Measurements from ENCODE around the gene MAP1LC3A.
A peak's percentile ranks its signal among the peaks of the same experiment; 100 is the strongest.

MAP1LC3A gene

DNA sequence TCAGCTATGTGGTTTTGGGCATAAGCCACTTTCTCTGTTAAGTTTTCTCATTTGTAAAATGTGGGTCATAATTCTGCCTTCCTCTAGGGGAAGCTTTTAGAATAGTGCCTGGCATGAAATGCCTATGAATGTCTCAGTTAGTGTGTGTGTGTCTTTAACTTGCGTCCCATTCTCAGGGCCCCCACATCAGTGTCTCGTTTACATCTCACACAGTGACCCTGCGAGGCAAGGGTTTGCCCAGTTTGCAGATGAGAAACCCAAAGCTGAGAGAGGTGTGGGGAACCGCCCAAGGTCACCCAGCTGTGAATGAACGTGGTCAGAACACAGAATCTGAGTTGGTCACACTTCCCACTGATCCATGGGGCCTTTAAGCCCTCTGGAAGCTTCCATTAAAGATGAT, 28.2 kb upstream of the MAP1LC3A start:
- no peak for DNase-seq

DNA sequence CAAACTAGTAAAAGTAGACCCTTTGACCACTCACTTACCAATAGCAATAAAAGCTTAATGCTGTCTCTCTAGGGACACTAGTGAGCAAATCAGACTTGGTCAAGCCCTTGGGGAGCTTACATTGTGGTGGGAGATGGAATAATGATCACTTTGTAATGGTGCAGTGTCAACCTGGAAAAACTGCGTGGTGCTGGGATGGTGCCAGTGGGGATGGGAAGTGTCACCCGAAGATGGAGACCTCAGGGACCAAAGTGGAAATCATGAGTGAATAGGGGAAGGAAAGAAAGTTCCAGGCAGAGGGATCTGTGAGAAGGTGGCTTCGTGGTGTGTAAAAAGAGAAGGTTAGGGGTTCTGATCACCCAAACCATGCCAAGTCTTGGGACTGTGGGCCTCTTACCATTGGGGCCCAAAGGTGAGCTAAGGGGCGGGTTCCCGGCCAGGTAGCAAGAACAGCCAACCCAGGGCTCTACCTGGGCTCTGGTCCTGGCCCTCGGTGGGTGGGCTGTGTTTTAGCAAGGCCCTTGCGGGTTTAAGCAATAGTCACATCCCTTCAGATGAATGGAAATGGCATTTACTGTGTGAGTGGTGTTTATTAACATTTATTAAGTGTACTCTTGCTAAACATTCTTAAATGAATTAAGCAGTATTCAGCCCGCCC, 26.8 kb upstream of the MAP1LC3A start:
- DNase-seq = no peak

DNA sequence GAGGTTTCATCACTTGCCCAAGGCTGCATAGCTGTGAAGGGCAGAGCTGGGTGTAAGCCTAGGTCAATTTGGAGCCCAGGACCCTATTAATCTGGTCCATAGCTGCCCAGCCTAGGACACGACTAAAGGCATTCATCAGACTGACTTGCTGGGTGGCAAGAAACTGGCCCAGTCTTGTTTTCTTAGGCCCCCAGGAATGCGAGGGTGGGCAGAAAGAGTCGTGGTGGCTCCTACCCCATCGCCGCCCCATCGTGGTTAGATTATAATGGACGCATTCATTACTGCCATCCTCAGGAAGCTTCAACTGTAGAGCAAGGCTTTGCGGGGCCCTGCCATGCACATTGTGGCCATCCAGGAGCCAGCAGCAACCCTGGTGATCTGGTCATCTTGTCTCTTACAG, 26.2 kb upstream of the MAP1LC3A start:
- no peak for DNase-seq

DNA sequence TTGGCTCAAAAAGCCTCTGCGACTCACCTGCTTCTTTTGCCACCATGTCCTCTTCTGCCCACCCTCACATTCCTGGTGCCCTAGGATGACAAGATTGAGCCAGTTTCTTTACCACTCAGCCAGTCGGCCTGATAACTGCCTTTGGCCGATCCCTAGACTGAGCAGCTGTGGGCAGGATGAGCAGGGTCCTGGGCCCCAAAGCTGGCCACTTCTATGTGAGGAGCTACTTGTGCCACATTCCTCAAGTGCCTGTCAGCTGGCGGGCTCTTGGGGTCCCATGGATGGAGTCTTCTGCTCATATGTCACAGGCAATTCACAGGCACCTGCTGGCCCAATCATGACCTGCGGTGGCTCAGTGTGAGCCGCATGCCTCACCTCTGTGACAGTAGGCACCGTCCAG, 25.8 kb upstream of the MAP1LC3A start:
- no peak for DNase-seq

DNA sequence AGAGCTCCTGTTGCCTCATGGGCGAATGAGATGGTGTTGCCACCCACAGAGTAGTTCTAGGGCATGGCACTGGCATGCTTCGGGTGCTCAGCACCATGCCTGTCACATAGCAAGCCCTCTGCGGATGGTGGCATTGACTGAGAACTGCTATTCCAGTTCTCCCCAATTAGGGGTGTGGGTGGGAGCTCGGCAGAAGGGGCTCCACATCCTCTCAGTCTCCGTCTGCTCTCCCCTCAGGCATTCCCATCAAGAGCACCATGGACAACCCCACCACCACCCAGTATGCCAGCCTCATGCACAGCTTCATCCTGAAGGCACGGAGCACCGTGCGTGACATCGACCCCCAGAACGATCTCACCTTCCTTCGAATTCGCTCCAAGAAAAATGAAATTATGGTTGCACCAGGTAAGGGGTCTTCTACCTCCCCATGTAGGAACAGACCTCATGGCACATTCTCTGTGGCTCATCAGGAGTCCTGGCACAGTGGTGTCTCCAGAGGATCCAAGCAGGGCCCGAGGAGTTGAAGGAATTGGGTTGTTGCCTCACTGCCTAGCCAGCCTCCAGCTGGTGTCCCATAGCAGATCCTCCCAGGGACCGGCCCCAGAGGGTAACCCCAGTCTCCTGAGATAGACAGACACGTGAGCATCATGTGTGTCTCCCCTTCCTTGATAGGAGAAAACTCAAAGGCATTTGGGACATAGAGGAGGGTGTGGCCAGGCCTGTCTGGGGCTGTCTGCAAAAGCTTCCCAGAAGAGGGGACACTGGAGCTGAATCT, 23.9 kb upstream of the MAP1LC3A start:
- DNase-seq = no peak

DNA sequence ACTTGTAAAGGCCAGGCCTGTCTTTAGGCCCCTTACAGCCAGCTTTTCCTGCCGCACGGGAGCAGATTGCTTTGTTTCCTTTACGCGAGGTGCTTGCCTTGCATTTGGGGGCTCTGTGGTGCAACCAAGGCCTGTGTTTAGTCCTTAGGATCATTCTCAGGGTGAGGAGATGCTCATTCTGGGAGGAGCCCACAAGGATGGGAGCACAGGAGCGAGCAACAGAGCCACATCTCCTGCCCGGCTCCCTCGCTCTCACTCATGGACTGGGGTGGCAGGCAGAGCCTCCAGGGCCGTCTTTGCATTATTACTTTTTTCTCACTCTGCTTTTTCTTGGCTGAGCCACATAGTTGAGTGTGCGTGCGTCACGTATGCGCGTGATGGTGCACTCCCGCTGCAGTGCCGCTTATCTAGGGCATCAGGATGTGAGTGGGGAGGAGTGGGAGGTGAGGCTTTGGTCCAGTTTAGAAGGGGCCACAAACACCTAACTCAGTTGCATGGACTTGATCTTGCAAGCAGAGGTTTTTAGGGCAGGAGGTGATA, 23.1 kb upstream of the MAP1LC3A start:
- DNase-seq = no peak

DNA sequence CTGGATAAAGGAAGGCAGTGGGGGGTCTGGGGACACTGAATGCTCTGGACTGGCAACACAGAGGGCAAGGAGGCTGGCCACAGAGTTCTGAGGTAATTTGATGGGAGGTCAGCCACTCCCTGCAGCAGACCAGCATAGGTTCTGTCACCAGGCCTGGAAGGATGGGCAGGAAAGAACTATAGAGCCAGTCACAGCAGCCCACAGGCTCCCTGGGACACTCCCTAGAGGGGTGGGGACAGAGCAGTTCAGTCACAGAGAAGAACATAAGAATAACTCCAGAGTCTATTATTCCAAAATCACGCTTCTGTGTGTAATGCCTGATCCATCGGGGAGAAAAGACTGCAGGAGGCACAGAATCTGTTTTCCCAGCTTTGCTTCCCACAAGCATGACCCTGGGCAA, 22.7 kb upstream of the MAP1LC3A start:
- no peak for DNase-seq

DNA sequence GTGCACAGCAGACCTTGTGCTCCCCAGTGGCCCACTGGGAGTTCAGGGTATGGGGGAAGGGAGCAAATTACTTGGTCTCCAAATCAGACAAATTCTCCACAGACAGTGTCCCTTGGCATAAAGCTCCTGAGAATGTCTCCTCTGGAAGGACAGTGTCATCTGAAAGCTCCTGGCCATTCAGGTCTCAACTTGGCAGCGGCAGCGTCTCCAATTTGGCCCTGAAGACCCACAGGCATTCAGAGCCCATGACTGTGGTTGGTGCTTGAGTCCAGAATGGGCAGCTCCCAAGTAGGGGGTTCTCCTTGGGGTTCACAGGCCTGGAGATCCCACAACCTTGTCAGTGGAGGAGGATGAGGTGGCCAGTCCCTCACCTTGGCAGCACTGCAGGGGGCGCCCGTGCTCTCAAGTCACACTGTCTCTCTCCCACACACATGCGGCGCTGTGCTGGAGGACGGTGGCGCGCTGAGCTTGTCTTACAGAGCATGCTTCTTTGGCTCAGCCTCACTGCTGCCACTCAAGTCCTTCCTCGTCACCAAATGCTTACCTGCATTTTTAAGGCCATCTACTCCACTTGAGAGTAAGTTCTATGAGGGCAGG, 21.6 kb upstream of the MAP1LC3A start:
- DNase-seq = no peak

DNA sequence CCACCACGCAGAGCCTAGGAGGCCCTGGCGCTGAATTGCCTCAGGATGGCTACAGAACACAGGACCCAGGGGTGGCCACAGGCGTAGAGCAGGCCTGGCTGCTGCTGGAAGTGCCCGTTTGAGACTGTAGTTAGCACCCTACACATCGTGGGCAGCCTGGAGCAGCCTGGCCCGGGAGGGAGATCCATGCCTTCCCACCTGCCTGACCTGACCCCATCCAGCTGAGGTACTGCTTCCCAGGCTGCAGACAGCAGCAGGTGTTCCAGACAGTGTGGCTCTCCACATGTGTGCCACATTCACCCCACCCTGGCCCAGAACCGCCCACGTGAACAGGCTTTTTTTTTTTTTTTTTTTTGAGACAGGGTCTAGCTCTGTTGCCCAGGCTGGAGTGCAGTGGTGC, 20.9 kb upstream of the MAP1LC3A start:
- DNase-seq = no peak

DNA sequence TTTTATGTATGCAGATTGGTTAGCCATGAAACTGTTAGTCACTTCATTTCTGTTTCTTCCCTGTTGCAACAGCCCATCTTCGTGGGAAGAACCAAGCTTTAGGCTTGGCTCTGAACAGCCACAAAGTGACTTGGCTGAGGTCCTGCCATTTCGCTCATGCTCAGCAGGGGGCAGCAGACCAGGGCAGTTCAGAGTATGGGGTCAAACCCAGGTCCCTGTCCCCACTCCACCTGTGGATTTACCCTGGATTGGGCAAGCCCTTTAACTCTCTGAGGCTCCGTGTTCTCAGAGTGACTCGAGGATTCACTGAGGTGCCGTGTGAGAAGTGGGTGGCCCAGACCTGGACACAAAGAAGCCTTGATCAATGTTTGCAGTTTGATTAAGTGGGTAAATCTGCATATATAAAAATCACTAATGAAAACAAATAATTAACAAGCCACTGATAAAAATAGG, 19.8 kb upstream of the MAP1LC3A start:
- DNase-seq = peak; percentile 18

DNA sequence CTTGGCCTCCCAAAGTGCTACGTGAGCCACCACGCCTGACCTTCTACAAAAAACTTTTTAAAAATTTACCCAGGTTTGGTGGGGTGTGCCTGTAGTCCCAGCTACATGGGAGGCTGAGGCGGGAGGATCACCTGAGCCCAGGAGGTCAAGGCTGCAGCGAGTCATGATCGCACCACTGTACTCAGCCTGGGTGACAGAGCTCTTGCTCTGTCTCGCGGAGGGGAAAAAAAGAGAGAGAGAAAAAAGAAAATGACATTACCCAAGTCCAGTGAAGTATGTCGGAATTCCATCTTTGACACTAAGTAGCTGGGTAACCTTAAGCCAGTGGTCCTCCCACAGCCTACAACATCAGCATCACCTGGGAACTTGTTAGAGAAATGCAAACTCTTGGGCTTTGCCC, 18.8 kb upstream of the MAP1LC3A start:
- DNase-seq = no peak

DNA sequence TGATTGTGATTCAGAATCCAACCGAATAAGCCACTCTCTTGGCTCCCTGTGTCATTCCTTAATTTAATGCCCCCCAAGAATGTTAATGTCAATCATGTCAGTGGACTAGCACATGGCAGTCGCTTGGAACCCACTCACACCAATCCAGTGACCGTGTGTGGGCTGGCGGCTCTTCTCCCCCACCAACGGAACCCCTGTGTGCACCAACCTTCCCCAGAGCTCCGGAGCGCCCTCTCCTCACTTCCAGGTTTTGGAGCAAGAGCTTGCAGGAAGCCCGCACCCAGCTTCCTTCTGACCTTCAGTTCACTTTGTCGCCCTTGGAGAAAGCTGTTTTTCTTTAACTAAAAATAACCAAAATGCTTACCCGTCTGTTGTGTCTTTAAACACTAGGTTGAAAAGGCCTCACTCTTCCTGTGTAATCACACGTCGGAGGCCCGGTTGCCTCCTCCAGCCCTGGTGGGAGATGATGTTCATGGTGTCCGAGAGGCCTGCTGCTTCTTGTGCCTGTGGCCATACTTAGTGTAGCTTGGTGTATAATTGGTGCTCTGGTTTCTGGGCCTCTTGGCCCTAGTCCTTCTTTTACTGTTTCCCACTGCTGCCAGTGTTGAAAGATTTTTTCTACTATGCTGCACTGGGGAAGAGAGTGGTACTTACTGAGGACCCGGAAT, 17.8 kb upstream of the MAP1LC3A start:
- DNase-seq = no peak

DNA sequence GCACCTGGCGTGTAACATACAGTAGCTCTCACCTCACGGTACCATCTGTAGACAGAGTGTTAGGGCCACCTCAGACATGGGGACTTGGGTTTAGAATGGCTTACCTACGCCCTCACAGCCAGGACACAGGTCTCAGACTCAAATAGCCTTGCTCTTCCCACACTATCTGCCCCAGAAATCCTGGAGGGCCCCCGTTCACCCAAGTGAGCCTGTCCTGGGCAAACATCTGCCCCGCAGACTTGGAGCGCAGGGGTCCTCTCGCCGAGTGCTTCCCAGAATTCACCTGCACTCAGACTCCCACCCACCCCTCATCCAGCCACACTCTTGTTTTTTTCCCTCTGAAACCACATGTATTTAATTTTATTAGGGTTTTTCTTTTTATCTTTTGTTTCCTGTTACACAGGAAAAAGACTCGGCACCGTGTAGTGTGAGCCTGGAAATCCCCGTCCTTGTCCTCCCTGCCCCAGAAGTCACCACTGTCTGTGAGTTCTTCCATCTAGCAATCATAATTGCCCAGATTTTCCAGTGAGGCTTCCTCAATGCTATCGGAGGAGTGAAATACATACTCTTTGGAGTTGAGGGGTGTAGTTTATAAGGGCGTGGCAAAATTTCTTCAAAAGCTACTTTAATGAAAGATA, 17.1 kb upstream of the MAP1LC3A start:
- no peak for DNase-seq

DNA sequence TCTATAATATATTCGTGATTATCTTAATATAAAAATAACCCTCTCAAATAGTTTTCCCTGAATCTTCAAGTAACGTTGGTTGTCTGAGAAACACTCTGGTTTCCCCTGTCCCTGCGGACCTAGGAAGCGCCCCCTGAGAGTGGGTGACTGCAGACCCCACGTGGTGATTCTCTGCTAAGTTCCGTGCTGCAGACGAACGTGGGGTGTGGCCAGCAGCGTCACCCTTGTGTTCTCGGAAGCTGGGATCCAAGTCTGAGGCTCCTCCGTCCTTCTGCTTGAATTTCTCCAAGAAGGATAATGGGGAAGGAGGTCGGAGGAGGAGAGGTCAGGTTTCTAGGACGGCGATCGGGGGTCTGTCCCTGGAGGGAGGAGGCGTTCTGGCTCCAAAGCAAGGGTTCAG, 16.6 kb upstream of the MAP1LC3A start:
- no peak for DNase-seq

DNA sequence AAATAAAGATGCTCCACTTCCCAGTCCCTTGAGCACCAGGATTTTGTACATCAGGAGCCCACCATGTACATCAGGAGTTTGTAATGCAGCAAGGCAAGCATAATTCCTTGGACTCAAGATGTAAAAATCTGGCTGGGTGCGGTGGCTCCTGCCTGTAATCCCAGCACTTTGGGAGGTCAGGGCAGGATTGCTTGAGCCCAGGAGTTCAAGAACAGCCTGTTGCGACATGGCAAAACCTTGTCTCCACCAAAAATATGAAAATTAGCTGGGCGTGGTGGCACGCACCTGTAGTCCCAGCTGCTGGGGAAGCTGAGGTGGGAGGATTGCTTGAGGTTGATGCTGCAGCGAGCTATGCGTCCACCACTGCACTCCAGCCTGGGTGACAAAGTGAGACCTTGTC, 16.1 kb upstream of the MAP1LC3A start:
- no peak for DNase-seq

DNA sequence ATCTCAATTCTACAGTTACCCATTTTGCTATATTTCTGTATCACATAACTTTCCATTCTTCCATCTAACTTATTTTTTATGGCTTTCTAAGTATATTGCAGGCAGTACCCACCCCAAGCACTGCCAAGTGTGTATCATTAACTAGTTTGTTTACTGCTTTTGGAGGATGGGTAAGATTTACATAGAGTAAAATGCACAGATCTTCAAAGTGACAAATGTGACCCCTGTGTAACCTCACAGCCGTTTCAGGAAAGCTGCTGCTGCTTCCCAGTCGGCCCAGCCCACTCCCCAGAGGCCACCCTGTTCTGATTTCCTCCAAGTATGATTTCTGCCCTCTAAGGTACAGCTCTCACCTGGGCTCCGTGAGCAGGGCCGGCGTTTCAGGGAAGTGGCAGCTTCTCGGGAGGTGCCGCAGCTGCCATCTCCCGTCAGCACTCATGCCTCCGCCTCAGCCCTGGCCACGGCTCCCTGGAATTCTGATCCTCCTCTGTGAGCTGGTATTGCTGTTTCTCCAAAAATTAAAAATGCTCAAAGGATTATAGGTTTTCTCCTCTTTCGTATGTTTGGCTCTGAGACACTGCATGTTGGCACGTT, 15.0 kb upstream of the MAP1LC3A start:
- no peak for DNase-seq

DNA sequence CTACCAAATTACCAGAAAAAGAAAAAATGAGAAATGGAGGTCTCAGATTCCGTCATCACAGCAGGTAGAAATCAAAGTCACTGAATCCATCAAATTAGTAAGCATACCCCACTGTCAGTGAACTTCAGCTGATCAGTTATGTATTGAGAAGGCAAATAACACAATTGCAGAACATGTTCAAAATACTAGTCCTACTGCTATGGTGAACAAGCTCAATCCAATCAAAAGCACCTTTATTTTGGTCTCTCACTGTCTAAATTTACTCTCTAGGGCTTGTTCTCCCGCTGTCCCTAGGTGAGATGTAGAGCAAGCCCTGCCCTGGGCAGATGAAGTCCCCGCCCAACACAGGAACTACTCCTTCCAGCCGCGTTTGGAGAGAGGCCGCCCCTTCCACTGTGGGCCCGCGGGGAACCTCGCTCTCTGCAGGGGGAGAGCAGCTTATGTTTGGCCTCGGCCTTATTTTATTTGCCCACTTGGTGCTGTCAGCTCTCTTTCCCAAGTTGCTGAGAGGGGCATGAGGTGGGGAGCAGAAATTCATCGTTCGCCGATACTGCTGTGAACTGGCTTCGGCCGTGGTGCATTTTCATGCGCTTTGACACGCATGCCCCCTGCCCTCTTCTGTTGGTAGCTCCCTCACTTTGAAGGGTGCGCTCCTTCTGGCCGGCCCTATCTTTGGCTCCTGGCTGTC, 14.3 kb upstream of the MAP1LC3A start:
- peak; percentile 8 for DNase-seq

DNA sequence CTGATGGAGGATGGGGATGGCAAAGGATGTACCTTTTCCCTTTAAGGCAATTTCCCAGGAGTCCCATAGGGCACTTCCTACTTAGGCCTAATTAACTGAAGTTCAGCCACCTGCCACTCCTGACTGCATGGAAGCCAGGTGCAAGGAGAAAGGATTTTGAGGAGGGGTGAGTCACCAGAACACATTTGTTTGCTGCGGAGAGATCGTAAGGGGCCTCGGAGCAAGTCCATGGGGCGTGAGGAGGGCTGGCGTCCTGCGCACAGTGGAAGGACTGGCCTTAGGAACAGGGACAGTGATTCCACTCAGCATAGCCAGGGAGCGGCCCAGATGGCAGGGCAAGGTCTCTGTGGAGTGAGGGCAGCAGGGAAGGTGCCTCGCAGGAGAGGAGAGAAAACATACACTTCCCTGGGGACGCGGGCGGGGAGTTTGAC, 11.8 kb upstream of the MAP1LC3A start:
- no peak for DNase-seq

DNA sequence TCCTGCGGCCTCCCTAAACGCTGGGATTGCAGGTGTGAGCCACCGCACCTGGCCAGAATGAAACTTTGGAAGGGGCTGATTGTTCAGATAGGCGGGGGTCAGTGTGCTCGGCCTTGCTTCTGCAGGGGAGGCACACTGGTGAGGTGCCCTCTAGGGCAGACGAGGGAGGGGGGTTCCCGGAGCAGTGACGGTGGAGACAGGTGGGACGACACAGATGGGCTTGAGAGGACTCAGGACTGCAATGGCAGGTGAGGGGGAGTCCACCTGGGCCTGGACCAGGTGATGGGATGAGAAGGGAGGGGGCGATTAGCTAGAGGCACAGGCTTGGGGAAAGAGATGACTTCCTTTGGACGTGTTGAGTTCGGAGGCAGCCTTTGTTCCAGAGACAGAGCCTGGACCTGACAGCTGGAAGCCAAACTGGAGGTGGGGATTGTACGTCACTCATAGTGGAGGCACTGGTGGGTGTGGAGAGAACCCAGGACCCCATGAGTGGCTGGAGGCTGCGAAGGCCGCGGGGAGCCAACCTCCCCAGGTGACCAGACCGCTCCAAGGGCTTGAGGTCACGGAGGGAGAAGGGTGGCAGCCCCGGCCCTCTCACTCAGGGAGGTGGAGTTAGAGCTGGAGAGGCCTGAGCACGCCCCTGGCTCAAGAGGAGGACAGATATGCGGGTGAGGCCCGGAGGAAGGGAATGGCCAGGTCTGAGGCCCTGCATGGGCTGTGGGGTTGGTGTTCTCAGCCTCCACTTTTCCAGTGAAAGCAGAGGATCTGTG, 10.5 kb upstream of the MAP1LC3A start:
- DNase-seq = no peak

DNA sequence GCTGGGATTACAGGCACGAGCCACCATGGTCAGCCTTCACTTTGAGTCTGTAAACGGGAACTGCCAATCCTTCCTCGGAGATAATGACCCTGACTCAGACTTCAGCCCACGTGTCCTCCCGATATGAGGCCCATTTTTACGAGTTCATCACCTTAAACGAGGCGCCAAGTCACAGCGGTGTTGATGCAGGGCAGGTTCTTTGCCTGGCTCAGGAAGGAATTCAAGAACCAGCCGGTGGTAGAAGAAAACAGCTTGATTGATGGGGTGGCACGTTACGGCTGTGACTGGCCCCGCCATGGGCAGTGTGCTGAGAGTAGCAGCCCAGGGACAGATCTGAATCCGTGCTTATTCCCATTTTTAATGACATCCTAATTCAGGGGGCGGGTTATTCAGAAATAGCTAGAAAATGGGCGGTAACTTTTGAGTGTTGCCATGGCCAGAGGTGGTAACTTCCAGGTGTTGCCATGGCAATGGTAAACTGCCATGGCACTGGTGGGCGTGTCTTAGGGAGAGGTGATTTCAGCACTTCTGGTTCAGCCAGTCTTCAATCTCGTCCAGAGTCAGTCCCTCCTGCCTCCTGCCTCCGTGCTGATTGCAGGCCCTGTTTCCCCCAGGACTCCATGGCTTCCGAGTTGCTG, 9.1 kb upstream of the MAP1LC3A start:
- DNase-seq = no peak
